Suprapubic skin (tissue), 4 donors: ENCODE results near the gene TSC22D4.

ENCODE experiments used
- CTCF ChIP-seq, 2 donors: fragments of 200-600 bp in 1 of 2; fragments of 450-650 bp in 1 of 2; sonication (generic) in 1 of 2; IDR thresholded peaks; one replicate each; pipeline ENCODE4 v1.5.1; 2016 to 2019; ENCODE audit warnings: antibody characterized with exemption in 2 of 2, mild to moderate bottlenecking in 1 of 2, moderate library complexity in 1 of 2
- EP300 ChIP-seq: sonication (generic); formaldehyde crosslinking; IDR thresholded peaks from one replicate; pipeline ENCODE4 v1.6.1; 2017; ENCODE audit warnings: antibody characterized with exemption
- POLR2A ChIP-seq, 2 donors: fragments of 450-650 bp; IDR thresholded peaks; one replicate each; pipeline ENCODE4 v1.6.1; 2017; ENCODE audit warnings: antibody characterized with exemption in 2 of 2, mild to moderate bottlenecking in 2 of 2, moderate library complexity in 2 of 2
- POLR2AphosphoS5 ChIP-seq, 3 donors: sonication (generic); formaldehyde crosslinking; IDR thresholded peaks; one replicate each; pipeline ENCODE4 v1.6.1; 2017; ENCODE audit warnings: antibody characterized with exemption in 3 of 3

- TF ChIP-seq POLR2A (IDR thresholded peaks at IDR 0.05) (no peak), CTCF (IDR thresholded peaks at IDR 0.05) (no peak), POLR2AphosphoS5 (IDR thresholded peaks at IDR 0.05) (no peak), EP300 (no peak)
These were observed 6.7 kb downstream of the TSC22D4 start for GRCh38 chr7:100472121-100472851.
